GM18519 (cell line): ENCODE results near the gene SH3BP5L.
"Not testable (repeated sequence)": the region's sequence is repeated elsewhere in the genome, so short reads cannot be mapped to it uniquely, and the experiment has no call there.

Experiments
- ATAC-seq: cut with Tn5 transposase; IDR thresholded peaks from one replicate; pipeline ENCODE4 v1.9.1; 2021; ENCODE audit warnings: mild to moderate bottlenecking, moderate library complexity; ENCODE audit not compliant: unreplicated experiment, low FRiP score

SH3BP5L gene

DNA sequence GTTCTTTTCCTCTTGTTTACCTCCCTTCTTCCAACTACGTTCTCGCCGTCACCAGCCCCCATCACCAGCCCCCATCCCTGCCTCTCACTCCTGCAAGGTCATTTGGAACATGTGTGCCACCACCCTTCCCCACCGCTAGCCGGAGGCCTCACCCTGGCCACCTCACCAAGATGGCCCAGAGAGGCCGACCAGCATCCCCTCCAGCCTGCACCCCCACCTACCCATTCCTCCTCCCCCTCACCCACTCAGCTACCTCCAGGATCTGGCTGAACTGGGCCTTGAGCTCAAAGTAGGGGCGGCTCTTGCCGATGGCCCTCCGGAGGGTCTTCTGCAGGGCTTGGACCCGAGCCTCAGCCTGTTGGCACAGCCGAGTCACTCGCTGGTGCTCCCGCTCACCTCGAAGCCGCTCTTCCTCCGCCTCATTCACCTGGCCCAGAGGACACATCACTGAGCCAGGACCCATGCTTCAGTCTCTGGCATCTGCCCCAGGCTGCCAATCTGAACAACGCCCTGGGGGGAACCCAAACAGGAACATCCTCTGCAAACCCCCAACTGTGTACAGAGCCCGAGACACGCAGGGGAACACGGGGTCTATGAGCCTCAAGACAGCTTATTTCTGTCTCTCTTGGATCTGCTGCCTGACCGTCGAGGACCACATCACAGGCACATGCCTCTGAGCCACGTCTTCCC lies 12.8 kb downstream of the SH3BP5L start:
- no peak for ATAC-seq

DNA sequence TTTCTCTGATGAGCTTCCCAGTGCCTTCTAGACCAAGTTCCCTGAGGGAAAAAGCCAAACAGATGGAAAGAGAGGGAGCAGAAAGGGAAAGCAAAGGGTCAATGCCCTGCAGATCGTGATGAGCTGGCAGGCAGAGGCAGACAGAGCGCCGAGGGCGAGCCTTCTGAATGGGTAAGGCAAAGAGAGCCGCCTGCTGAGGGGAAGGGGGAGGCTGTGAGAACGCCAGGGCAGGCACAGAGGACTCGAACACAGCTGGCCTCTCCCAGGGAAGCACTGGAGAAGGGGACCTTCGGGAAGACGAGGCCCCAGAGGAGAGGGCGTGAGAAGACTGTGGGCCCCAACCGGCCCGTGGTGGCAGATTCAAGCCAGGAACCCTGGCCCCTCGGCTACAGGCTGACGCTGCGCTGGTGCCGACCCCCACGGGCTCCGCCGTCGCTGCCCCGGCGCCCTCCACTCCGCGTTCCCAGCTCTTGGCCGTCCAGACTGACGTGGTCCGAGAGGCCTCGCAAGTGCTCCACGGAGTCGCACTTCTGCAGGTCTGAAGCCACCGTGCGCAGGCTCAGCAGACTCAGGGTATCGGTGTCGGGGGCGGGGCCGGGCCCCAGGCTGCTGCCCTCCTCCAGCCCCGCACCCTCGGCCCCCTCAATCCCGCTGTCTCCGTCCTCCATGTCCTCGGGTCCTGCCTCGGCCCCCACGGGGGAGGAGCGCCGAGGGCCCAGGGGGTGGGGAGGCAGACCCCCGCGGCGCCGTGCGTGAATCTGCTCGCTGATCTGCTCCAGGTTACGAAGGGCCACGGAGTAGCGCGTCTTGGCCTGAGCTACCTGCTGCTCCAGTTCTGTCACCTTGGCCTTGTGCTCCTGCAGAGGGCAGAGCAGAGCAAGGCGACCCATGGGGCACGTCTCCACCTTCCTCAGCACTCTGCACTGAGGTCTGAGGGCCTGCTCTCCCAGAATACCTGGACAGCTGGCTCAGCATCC lies 13.9 kb downstream of the SH3BP5L start:
- ATAC-seq: no peak

DNA sequence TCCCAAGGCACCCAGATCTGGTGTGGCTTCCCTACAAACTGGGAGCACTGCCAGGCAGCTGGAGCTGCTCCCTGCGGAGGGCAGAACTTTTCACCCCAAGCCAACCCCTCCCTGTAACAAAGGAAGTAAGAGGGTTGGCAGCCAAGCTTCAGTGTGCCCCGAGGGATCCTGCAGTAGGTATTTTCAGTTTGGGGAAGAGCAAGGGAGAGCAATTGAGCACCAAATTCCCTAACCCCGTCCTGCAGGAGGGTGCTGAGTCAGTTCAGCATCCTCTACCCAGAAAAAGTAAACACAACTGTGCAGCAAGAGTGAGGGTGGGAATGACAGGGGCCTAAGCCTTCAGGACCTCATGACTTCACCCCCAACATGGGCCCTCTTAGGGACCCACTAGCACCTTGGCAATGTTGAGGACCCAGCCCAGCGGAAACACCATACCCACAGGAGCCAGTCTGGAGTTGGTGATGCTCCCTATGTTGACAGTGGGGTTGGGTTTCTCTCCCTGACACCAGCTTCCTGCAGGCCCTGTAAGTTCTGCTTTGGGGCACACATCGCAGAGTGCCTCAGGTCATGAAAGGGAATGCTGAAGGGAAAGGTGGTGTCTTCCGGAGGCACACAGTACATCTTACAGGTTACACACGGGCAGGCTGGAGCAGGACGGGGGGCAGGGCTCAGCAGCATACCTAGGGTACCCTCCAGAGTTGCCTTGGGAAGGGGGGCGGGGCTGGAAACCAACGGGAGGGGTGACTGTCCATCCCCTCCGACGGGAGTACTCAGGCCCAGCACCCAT lies 14.8 kb downstream of the SH3BP5L start:
- ATAC-seq: no peak

DNA sequence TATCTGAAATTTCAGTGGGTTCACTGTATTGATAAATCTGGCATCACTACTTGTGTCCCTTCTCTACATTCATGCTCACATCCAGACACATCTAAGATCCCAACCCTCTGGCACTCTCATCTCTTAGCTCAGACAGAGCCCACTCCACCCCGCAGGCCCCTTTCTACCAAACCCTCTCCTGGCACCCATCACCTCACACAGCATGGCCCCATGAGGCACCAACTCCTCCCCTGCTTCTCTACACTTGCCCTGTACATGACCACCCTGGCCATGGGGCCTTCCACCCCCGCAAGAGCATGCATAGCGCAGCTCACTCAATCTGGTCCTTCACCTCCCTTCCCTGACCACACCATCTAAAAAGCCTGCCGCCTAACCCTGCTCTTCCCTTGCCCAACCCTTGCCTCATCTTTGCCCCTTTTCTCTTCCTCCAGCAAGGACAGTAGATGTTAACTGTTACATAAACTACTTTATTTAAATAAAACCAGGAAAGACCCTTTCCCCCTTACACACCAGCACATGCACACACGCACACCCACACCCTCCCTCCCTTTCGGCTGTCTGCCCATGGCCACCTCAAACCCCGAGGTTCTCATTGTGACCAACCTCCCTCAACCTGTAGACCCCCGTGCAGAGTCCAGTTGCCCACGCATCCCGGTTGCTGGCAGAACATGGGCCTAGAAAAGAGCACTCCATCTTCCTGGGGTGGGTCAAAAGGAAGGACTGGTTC lies 15.6 kb downstream of the SH3BP5L start:
- ATAC-seq: no peak

DNA sequence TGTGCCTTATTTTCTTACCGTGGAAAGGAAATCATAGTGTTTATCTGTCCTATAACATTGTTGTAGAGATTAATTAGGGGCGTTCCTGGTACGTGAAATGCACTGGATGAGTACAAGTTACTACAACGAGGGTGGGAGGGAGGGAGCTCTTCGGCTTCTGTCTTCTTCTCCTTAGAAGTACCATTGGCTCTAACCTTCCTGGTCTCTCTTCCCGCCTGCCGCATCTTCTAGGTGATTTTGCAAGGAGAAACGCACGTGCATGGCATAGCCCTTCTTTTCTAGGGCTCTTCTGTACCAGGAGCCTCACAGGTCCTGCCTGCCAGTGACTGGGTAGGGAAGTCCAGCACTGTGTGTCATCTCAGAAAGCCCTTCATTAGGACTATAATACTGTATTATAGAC lies 16.8 kb downstream of the SH3BP5L start:
- no peak for ATAC-seq

DNA sequence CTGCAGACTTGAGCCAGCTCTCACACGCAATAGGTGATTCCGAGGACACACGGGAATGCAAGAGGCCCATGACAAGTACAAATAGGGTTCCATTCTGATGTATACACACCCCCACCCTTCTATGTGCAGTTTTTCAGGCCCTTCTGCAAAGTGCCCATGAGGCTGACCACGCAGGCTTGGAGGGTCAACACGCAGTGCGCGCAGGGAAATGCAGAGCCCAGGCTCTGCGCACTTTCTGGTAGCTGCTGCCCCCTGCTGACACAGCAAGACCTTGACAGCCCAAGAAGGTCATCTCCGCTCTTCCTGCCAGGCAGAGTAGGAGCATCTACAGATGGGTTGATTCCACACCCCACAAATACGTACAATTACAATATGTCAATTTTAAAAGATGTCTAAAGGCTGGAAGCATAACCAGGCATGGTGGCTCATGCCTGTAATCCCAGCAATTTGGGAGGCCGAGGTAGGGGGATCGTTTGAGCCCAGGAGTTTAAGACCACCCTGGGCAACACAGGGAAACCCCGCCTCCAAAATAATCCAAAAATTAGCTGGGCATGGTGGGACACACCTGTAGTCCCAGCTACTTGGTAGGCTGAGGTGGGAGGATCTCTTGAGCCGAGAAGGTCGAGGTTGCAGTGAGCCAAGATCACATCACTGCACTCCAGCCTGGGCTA lies 18.5 kb downstream of the SH3BP5L start:
- ATAC-seq: peak; percentile 52

DNA sequence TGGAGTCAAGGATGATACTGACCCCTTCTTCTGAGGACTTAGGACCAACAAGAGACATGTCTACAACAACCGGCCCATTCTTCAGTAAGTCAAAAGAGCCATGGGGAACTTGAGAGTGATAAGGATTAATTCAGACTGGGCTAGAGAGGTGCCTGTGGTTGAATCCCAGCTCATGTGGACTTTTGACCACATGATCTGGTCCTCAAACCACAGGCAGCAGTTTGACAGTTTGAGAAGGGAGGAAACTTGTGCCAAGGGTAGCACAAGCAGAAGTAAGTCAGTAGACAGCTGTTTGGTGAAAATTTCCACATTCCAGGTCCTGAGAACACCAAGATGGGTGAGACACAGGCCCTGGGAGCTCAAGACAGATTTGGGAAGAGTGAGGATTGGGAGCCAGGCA lies 19.8 kb downstream of the SH3BP5L start:
- ATAC-seq: no peak

DNA sequence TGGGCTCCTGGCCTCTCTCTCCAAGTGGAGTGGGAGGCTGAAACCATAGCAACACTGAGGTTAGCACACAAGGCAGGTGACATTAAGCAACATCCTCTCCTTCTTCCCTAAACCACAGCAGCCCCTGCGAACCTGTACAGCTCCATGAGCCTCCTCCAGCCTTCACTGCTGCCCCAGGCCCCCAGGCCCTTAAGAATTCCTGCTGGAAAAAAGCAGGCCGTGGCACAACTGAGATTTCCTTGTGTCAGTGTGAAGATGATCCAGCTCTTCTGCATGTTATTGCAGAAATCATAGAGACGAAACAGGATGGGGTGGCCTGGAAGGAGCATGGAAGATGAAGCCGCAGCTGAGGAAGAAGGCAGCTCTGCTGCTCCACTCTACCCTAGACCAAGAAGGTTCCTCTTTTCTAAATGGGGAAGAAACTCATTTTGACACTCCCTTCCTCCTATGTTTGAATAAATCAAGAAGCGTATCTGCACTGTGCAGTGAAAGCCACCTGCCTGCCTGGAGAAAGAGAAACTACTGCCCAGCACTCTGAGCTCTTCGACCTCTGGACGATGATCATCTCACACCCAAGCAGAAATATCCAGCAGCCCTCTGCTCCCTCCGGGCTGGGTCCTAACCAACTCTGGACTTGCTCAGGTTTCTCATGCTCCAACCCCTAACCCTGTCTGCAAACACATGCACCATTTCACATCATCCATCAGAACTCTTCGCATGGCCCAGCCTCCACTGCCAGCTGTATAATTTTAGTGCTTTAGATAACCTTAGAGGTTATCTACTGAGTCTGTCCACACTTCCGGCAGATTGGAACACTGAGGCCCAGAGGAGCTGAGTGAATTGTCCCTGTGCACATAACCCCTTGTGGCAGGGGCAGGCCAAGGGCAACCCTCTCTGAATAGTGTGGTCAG lies 20.7 kb downstream of the SH3BP5L start:
- peak; percentile 88 for ATAC-seq

DNA sequence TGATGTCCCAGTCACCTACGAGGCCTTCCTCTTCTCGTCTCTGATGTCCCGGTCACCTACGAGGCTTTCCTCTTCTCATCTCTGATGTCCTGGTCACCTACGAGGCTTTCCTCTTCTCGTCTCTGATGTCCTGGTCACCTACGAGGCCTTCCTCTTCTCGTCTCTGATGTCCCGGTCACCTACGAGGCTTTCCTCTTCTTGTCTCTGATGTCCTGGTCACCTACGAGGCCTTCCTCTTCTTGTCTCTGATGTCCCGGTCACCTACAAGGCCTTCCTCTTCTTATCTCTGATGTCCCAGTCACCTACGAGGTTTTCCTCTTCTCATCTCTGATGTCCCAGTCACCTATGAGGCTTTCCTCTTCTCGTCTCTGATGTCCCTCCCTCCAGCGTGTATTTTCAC lies 22.2 kb downstream of the SH3BP5L start:
- not testable (repeated sequence) for ATAC-seq

DNA sequence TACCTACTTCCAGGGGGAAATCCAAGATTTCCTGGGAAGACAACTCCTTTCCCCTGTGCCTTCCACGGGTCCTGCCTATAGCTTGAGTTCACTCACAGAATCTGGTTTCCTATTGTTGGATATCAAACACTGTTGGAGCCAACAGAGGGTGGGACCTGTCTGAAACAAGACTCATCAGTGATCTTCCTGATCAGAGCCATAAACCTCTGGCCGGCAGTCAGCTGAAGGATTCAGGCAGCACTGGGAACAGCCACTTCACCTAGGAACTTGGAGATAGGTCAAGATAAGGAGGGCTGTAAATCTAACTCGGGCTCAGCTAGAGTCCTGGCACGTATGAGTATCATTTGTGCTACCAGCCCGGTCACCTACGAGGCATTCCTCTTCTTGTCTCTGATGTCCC lies 23.3 kb downstream of the SH3BP5L start:
- ATAC-seq: no peak

DNA sequence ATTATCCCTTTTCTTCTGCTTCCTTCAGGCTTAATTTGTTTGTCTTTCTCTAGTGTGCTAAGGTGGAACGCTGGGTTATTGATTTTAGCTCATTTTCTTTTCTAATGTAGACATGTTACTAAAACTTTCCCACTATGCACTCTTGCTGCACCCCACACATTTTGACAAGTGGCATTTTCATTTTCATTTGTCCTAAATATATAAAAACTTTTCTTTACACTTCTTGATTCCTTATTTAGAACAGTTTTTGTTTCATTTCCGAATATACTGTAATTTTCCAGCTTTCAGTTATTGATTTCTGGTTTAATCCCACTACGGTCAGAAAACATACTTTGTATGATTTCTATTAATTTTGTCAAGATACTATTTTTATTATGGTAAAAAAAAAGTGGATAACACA lies 25.3 kb downstream of the SH3BP5L start:
- ATAC-seq: no peak

DNA sequence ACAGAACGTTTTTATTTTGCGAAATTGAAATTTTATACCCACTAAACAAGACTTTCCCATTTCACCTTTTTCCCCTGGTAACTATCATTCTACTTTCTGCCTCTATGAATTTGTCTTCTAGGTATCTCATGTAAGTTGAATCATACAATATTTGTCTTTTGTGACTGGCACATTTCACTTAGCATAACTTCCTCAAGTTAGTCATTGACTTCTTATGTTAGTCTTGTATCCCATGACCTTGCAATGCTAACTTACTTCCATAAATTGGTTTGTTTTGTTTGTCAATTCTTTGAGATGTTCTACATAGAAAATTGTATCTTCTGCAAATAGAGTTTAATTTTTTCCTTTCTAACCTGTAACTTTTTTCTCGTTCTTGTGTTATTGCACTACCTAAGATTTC lies 26.9 kb downstream of the SH3BP5L start:
- no peak for ATAC-seq

DNA sequence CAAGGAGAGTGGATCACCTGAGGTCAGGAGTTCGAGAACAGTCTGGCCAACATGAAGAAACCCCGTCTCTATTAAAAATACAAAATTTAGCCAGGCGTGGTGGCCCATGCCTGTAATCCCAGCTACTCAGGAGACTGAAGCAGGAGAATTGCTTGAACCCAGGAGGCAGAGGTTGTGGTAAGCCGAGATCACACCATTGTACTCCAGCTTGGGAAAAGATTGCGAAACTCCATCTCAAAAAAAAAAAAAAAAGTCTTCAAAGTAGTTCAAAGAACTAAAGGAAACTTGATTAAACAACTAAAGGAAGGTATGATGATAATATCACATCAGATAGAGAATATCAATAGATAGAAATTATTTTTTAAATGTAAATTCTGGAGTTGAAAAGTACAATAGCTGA lies 31.1 kb downstream of the SH3BP5L start:
- ATAC-seq: not testable (repeated sequence)

DNA sequence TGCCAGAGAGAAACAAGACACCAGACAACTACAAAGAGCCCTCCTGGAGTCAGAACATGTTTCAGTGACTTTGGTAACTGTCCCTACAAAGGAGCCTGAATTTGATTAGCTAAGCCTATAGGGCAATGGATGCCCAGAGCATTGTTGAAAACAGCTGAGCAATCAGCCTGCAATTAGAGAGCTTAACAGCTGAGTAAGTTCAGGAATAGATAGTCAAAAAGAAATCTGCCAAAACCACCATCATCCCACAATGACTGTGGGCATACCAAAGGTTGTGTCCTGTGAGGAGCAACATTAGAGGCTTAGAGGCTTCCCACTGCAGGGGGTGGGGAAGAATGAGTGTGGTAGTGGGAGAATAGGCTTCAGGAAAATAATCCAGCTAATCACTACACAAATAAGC lies 32.1 kb downstream of the SH3BP5L start:
- peak; percentile 90 for ATAC-seq

DNA sequence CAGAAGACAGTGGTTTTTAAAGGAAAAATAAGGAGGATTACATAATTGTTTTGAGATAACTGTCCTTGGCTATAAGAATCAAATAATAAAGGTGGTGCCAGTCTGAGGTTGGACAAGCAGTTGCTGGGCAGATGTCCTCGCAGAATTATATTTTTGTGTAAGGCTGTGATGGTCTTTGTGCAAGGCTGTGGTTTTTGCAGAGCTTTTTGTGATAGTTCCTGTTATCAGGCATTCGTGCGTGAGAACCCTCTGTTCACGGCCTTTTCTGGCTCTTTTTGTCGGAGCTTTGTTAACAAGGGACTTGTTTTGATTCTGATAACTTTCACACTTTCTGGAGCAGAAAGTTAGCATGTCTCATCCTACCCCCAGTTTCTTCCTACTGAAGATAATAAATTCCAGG lies 33.4 kb downstream of the SH3BP5L start:
- peak; percentile 46 for ATAC-seq

DNA sequence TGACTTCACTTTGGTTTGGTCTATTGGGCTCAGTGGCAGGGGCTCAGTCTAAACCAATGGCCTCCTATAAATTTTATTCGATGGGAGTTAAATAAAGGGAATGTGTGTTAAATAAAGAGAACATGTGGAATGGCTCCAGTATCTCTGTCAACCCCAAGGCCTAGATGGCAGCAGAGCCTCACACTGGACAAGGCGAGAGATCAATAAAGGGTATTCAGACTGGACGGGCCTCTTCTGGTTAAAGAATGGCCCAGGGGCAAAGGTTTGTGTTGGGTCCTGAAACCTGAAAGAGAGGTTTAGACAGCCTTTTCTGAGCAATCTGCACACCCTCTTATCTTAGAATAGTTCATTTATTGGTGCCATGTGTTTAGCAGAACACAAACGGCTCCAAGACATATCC lies 34.7 kb downstream of the SH3BP5L start:
- no peak for ATAC-seq

DNA sequence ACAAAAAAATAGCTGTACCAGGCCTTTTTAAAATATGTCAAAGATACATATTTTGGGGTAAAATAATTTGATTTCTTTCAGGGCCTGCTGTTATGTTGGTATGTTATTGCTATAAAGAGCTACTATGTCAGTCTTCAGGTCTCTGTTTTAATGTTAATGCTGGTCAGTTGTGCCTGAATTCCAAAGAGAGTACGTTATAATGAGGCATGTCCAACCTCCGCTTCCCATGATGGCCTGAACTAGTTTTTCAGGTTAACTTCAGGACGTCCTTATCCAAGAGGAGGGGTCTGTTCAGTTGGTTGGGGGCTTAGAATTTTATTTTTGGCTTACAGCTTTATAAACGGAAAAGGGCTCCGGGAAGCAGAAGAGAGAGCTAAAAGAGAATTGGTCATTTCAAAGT lies 35.3 kb downstream of the SH3BP5L start:
- no peak for ATAC-seq

DNA sequence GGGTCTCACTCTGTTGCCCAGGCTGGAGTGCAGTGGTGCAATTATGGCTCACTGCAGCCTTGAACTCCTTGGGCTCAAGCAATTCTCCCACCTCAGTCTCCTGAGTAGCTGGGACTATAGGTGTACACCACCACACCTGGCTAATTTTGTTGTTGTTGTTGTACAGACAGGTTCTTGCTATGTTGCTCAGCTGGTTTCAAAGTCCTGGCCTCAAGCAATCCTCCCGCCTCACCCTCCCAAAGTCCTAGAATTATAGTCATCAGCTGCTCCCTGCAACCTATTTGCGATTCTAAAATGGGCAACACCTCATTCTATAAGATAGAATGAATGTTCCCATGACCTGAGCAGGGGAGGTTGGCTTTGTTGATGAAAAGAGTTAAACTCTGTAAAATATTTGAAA lies 36.4 kb downstream of the SH3BP5L start:
- ATAC-seq: not testable (repeated sequence)

DNA sequence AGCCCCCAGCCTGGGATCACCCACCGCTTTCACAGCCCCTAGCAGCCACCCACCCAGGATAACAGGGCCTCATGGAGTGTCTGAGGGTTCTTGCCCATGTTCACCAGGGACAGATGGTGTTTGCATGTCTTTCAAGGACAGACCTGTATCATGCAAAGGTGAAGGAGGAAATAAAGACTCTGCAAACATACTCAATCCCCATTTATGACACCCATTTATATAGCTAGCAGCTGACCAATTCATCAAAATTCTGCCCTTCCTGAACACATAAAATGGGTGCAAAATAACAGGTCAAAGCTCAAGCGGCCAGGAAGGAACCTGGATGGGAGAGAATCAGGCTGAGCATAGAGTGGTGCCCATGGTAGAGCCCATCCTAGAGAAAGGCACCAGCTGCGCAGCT lies 37.4 kb downstream of the SH3BP5L start:
- ATAC-seq: no peak
